Transverse colon (tissue), 4 donors: Measurements from ENCODE around the gene ITGB6.
A peak's percentile ranks its signal among the peaks of the same experiment; 100 is the strongest.

Experiments used
- CTCF ChIP-seq, 5 experiments: fragments of 200-600 bp in 3 of 5; fragments of 450-650 bp in 2 of 5; sonication (generic) in 3 of 5; IDR thresholded peaks; 1 replicate in 2 of 5; 2 replicates in 3 of 5; pipeline ENCODE4 v1.5.1; 2016 to 2017; ENCODE audit warnings: antibody characterized with exemption in 5 of 5, inconsistent platforms in 3 of 5, mild to moderate bottlenecking in 2 of 5, moderate library complexity in 1 of 5
- POLR2A ChIP-seq: fragments of 450-650 bp; IDR thresholded peaks from one replicate; pipeline ENCODE4 v1.6.1; 2016; ENCODE audit warnings: antibody characterized with exemption, mild to moderate bottlenecking, moderate library complexity
- POLR2AphosphoS5 ChIP-seq, 3 donors: sonication (generic); formaldehyde crosslinking; IDR thresholded peaks; one replicate each; pipeline ENCODE4 v1.6.1; 2016; ENCODE audit warnings: antibody characterized with exemption in 3 of 3

GRCh38 chr2:160062292-160063005, 137.6 kb downstream of the ITGB6 start, which contains the start of gene PLA2R1:
- TF ChIP-seq CTCF (IDR thresholded peaks at IDR 0.05): no peak
- TF ChIP-seq POLR2A: peak; percentile 72
- TF ChIP-seq POLR2AphosphoS5 (IDR thresholded peaks at IDR 0.05): peak in 2 of 3 donors; percentile 62 to 67
